H1 (cell line): ENCODE measurements around the gene TMEM161A. TPM values are rescaled to one million over a fixed set of nuclear protein-coding genes. Genes with fewer than 3 reads are reported as not detected.

ENCODE experiments used
- polyA plus RNA-seq, 7 experiments: library from polyadenylated mRNA; depleted of rRNA in 3 of 7; stranded (reverse) in 5 of 7; unstranded in 2 of 7; fragments of >200 nt in 5 of 7; fragments of 200-250 nt in 2 of 7; gene quantifications; 1 replicate in 5 of 7; 2 replicates in 1 of 7; 4 replicates in 1 of 7; pipeline versions ENCODE4 v1.2.1 to v1.2.3, GENCODE V29; 2011 to 2013; ENCODE audit warnings: missing spikeins in 2 of 7, mixed read lengths in 2 of 7
- total RNA-seq: library from RNA; stranded (reverse); fragmentation: NEBNext Ultra II Directional; extraction: Animal tissue kit (Norgen Biotek cat#: 25700); gene quantifications from 2 replicates; pipeline ENCODE4 v1.2.1, GENCODE V29; 2021

TMEM161A gene
- total and polyA plus RNA-seq, 2 of the 8 experiments (the other 6 are each of a cell fraction or from before 2014, with no cell fraction given): 47.8 to 103 TPM

Other genes with a start within 250 kb of the TMEM161A start
- gene CERS1, start 242.3 kb downstream of the TMEM161A start, total RNA-seq: 18.6 and 23.1 TPM in 2 replicates
- gene CERS1, start 242.3 kb downstream of the TMEM161A start, polyA plus RNA-seq (2011; rRNA removed): 51.0 and 61.6 TPM in 2 replicates
- gene COPE, start 219.1 kb downstream of the TMEM161A start, total RNA-seq: 178 and 190 TPM in 2 replicates
- gene COPE, start 219.1 kb downstream of the TMEM161A start, polyA plus RNA-seq (2011; rRNA removed): 356 and 420 TPM in 2 replicates
- 41.3 and 52.3 TPM in 2 replicates for gene DDX49, start 218.8 kb downstream of the TMEM161A start, total RNA-seq
- 46.5 and 61.0 TPM in 2 replicates for gene DDX49, start 218.8 kb downstream of the TMEM161A start, polyA plus RNA-seq (2011; rRNA removed)
- 28.3 and 33.2 TPM in 2 replicates for gene HOMER3, start 197.3 kb downstream of the TMEM161A start, total RNA-seq
- gene HOMER3, start 197.3 kb downstream of the TMEM161A start, polyA plus RNA-seq (2011; rRNA removed): 41.6 and 53.5 TPM in 2 replicates
- gene SUGP2, start 105.0 kb downstream of the TMEM161A start, total RNA-seq: 106 and 114 TPM in 2 replicates
- gene SUGP2, start 105.0 kb downstream of the TMEM161A start, polyA plus RNA-seq (2011; rRNA removed): 57.7 and 76.6 TPM in 2 replicates
- 68.3 and 73.7 TPM in 2 replicates for gene ARMC6, start 104.9 kb downstream of the TMEM161A start, total RNA-seq
- 67.1 and 87.0 TPM in 2 replicates for gene ARMC6, start 104.9 kb downstream of the TMEM161A start, polyA plus RNA-seq (2011; rRNA removed)
- gene SLC25A42, start 74.5 kb downstream of the TMEM161A start, total RNA-seq: 4.1 and 6.2 TPM in 2 replicates
- 5.9 and 10.5 TPM in 2 replicates for gene SLC25A42, start 74.5 kb downstream of the TMEM161A start, polyA plus RNA-seq (2011; rRNA removed)
- 2.8 and 4.1 TPM in 2 replicates for gene MEF2B, start 31.8 kb upstream of the TMEM161A start, total RNA-seq
- 3.7 and 17.8 TPM in 2 replicates for gene MEF2B, start 31.8 kb upstream of the TMEM161A start, polyA plus RNA-seq (2011; rRNA removed)
- 15.9 and 20.9 TPM in 2 replicates for gene BORCS8, start 53.7 kb upstream of the TMEM161A start, total RNA-seq
- 15.0 and 22.9 TPM in 2 replicates for gene BORCS8, start 53.7 kb upstream of the TMEM161A start, polyA plus RNA-seq (2011; rRNA removed)
- gene RFXANK, start 53.8 kb upstream of the TMEM161A start, total RNA-seq: 72.9 and 77.7 TPM in 2 replicates
- 87.5 and 105 TPM in 2 replicates for gene RFXANK, start 53.8 kb upstream of the TMEM161A start, polyA plus RNA-seq (2011; rRNA removed)
- gene NR2C2AP, start 64.9 kb upstream of the TMEM161A start, total RNA-seq: 20.5 and 24.9 TPM in 2 replicates
- 16.4 TPM in 2 replicates for gene NR2C2AP, start 64.9 kb upstream of the TMEM161A start, polyA plus RNA-seq (2011; rRNA removed)
- 2.7 and 2.8 TPM in 2 replicates for gene NCAN, start 73.5 kb upstream of the TMEM161A start, total RNA-seq
- 2.7 and 3.6 TPM in 2 replicates for gene NCAN, start 73.5 kb upstream of the TMEM161A start, polyA plus RNA-seq (2011; rRNA removed)
- 5.3 and 6.5 TPM in 2 replicates for gene TM6SF2, start 134.8 kb upstream of the TMEM161A start, total RNA-seq
- gene TM6SF2, start 134.8 kb upstream of the TMEM161A start, polyA plus RNA-seq (2011; rRNA removed): 10.1 and 12.9 TPM in 2 replicates
- gene SUGP1, start 182.0 kb upstream of the TMEM161A start, total RNA-seq: 65.2 and 70.5 TPM in 2 replicates
- 38.5 and 56.6 TPM in 2 replicates for gene SUGP1, start 182.0 kb upstream of the TMEM161A start, polyA plus RNA-seq (2011; rRNA removed)
- gene MAU2, start 182.4 kb upstream of the TMEM161A start, total RNA-seq: 40.8 TPM in 2 replicates
- 32.0 and 43.7 TPM in 2 replicates for gene MAU2, start 182.4 kb upstream of the TMEM161A start, polyA plus RNA-seq (2011; rRNA removed)